ENCODE results near the gene TNC. TPM values are rescaled to one million over a fixed set of nuclear protein-coding genes. Genes with fewer than 3 reads are reported as not detected.

TNC gene
- total and polyA plus RNA-seq, 4 donors = 8.5 to 1,047 (median 103) TPM

GRCh38 chr9:115014438-115014837, 103.5 kb downstream of the TNC start:
- Histone ChIP-seq H3K4me3 (ENCODE audit: low read length in 2 of 2) (no peak overlapping the region), H3K27me3 (ENCODE audit: control insufficient read depth in 1 of 2, insufficient read depth in 2 of 2, low read length in 1 of 2) (no peaks in the 10 kb centered on the region), H3K4me1 (ENCODE audit: control insufficient read depth in 1 of 2, insufficient read depth in 2 of 2, low read length in 2 of 2) (peaks cover 0 to 7% of the 10 kb centered on the region in 2 donors), H3K9me3 (ENCODE audit: control insufficient read depth, low read length) (no peaks in the 10 kb centered on the region), H3K27ac (ENCODE audit: low read depth in 1 of 2, low read length in 2 of 2) (no peak overlapping the region), H3K36me3 (ENCODE audit: control insufficient read depth in 1 of 2, insufficient read depth in 2 of 2, low read length in 1 of 2) (no peaks in the 10 kb centered on the region)
- DNase-seq (no peak), ATAC-seq (ENCODE audit: low FRiP score) (no peak)
- intact Hi-C loops (cut with DNase I) = loop anchor here (2.0 to 10.0 kb wide), 7 partner anchors 102 to 510 kb away; no protein-coding TSS in a partner anchor
- 66% methylated on average over 3 of the region's 3 CpGs for WGBS, 2 donors

GRCh38 chr9:115013998-115014397, 104.0 kb downstream of the TNC start:
- intact Hi-C loops (cut with DNase I) = loop anchor here (2.0 to 10.0 kb wide), 7 partner anchors 102 to 511 kb away; no protein-coding TSS in a partner anchor
- no peaks in the 10 kb centered on the region for H3K27me3 ChIP-seq (ENCODE audit: control insufficient read depth in 1 of 2, insufficient read depth in 2 of 2, low read length in 1 of 2)
- no peaks in the 10 kb centered on the region for H3K9me3 ChIP-seq (ENCODE audit: control insufficient read depth, low read length)
- DNase-seq = peak; percentile 75 to 84
- no peak overlapping the region for H3K27ac ChIP-seq (ENCODE audit: low read depth in 1 of 2, low read length in 2 of 2)
- no peak overlapping the region for H3K4me3 ChIP-seq (ENCODE audit: low read length in 2 of 2)
- H3K4me1 ChIP-seq (ENCODE audit: control insufficient read depth in 1 of 2, insufficient read depth in 2 of 2, low read length in 2 of 2) = peaks cover 0 to 4% of the 10 kb centered on the region in 2 donors
- no peaks in the 10 kb centered on the region for H3K36me3 ChIP-seq (ENCODE audit: control insufficient read depth in 1 of 2, insufficient read depth in 2 of 2, low read length in 1 of 2)
- peak; percentile 83 for ATAC-seq (ENCODE audit: low FRiP score)
- 1 to 5% methylated on average over 3 of the region's 3 CpGs for WGBS, 2 donors

- ATAC-seq (ENCODE audit: low FRiP score) (no peak), DNase-seq (no peak)
- Histone ChIP-seq H3K4me1 (ENCODE audit: control insufficient read depth in 1 of 2, insufficient read depth in 2 of 2, low read length in 2 of 2) (no peaks in the 10 kb centered on the region), H3K36me3 (ENCODE audit: control insufficient read depth in 1 of 2, insufficient read depth in 2 of 2, low read length in 1 of 2) (no peaks in the 10 kb centered on the region), H3K9me3 (ENCODE audit: control insufficient read depth, low read length) (no peaks in the 10 kb centered on the region), H3K4me3 (ENCODE audit: low read length in 2 of 2) (no peak overlapping the region), H3K27ac (ENCODE audit: low read depth in 1 of 2, low read length in 2 of 2) (no peak overlapping the region), H3K27me3 (ENCODE audit: control insufficient read depth in 1 of 2, insufficient read depth in 2 of 2, low read length in 1 of 2) (peaks cover 0 to 2% of the 10 kb centered on the region in 2 donors)
- intact Hi-C loops (cut with DNase I) = loop anchor here (5.0 to 10.0 kb wide), 5 partner anchors 100 to 512 kb away; no protein-coding TSS in a partner anchor
- WGBS, 2 donors = 88 to 93% methylated on average over 3 of the region's 3 CpGs
These were observed 105.5 kb downstream of the TNC start for GRCh38 chr9:115012486-115012885.

GRCh38 chr9:115010874-115011273, 107.1 kb downstream of the TNC start:
- H3K4me1 ChIP-seq (ENCODE audit: control insufficient read depth in 1 of 2, insufficient read depth in 2 of 2, low read length in 2 of 2) = no peaks in the 10 kb centered on the region
- no peaks in the 10 kb centered on the region for H3K36me3 ChIP-seq (ENCODE audit: control insufficient read depth in 1 of 2, insufficient read depth in 2 of 2, low read length in 1 of 2)
- H3K27me3 ChIP-seq (ENCODE audit: control insufficient read depth in 1 of 2, insufficient read depth in 2 of 2, low read length in 1 of 2) = peaks cover 0 to 2% of the 10 kb centered on the region in 2 donors
- no peak overlapping the region for H3K27ac ChIP-seq (ENCODE audit: low read depth in 1 of 2, low read length in 2 of 2)
- no peaks in the 10 kb centered on the region for H3K9me3 ChIP-seq (ENCODE audit: control insufficient read depth, low read length)
- ATAC-seq (ENCODE audit: low FRiP score) = no peak
- intact Hi-C loops (cut with DNase I) = loop anchor here (5.0 to 10.0 kb wide), 5 partner anchors 99 to 514 kb away; no protein-coding TSS in a partner anchor
- DNase-seq = no peak
- no peak overlapping the region for H3K4me3 ChIP-seq (ENCODE audit: low read length in 2 of 2)
- WGBS, 2 donors = 54 to 68% methylated on average over 3 of the region's 3 CpGs

- H3K4me3 ChIP-seq (ENCODE audit: low read length in 2 of 2) = no peak overlapping the region
- ATAC-seq (ENCODE audit: low FRiP score) (no peak), DNase-seq (peak in 1 of 2 donors; percentile 57)
- H3K27ac ChIP-seq (ENCODE audit: low read depth in 1 of 2, low read length in 2 of 2) = no peak overlapping the region
- H3K27me3 ChIP-seq (ENCODE audit: control insufficient read depth in 1 of 2, insufficient read depth in 2 of 2, low read length in 1 of 2) = peaks cover 0 to 2% of the 10 kb centered on the region in 2 donors
- 63 to 76% methylated on average over 7 of the region's 7 CpGs for WGBS, 2 donors
- no peaks in the 10 kb centered on the region for H3K36me3 ChIP-seq (ENCODE audit: control insufficient read depth in 1 of 2, insufficient read depth in 2 of 2, low read length in 1 of 2)
- intact Hi-C loops (cut with DNase I) = no loop called here
- no peaks in the 10 kb centered on the region for H3K9me3 ChIP-seq (ENCODE audit: control insufficient read depth, low read length)
- H3K4me1 ChIP-seq (ENCODE audit: control insufficient read depth in 1 of 2, insufficient read depth in 2 of 2, low read length in 2 of 2) = no peaks in the 10 kb centered on the region
These were observed 109.3 kb downstream of the TNC start for GRCh38 chr9:115008536-115009270.

GRCh38 chr9:115006660-115007059, 111.3 kb downstream of the TNC start:
- H3K36me3 ChIP-seq (ENCODE audit: control insufficient read depth in 1 of 2, insufficient read depth in 2 of 2, low read length in 1 of 2) = no peaks in the 10 kb centered on the region
- no peaks in the 10 kb centered on the region for H3K4me1 ChIP-seq (ENCODE audit: control insufficient read depth in 1 of 2, insufficient read depth in 2 of 2, low read length in 2 of 2)
- DNase-seq (peak in 1 of 2 donors; percentile 56), ATAC-seq (ENCODE audit: low FRiP score) (no peak)
- H3K27me3 ChIP-seq (ENCODE audit: control insufficient read depth in 1 of 2, insufficient read depth in 2 of 2, low read length in 1 of 2) = peaks cover 0 to 2% of the 10 kb centered on the region in 2 donors
- H3K9me3 ChIP-seq (ENCODE audit: control insufficient read depth, low read length) = no peaks in the 10 kb centered on the region
- WGBS, 2 donors = 80 to 83% methylated on average over 3 of the region's 3 CpGs
- intact Hi-C loops (cut with DNase I) = no loop called here
- H3K4me3 ChIP-seq (ENCODE audit: low read length in 2 of 2) = no peak overlapping the region
- no peak overlapping the region for H3K27ac ChIP-seq (ENCODE audit: low read depth in 1 of 2, low read length in 2 of 2)

GRCh38 chr9:115005322-115005721, 112.6 kb downstream of the TNC start:
- H3K4me3 ChIP-seq (ENCODE audit: low read length in 2 of 2) = no peak overlapping the region
- no peak overlapping the region for H3K27ac ChIP-seq (ENCODE audit: low read depth in 1 of 2, low read length in 2 of 2)
- no peaks in the 10 kb centered on the region for H3K36me3 ChIP-seq (ENCODE audit: control insufficient read depth in 1 of 2, insufficient read depth in 2 of 2, low read length in 1 of 2)
- H3K9me3 ChIP-seq (ENCODE audit: control insufficient read depth, low read length) = no peaks in the 10 kb centered on the region
- 82 to 83% methylated on average over 4 of the region's 4 CpGs for WGBS, 2 donors
- no peak for ATAC-seq (ENCODE audit: low FRiP score)
- peaks cover 0 to 2% of the 10 kb centered on the region in 2 donors for H3K27me3 ChIP-seq (ENCODE audit: control insufficient read depth in 1 of 2, insufficient read depth in 2 of 2, low read length in 1 of 2)
- intact Hi-C loops (cut with DNase I) = no loop called here
- no peak for DNase-seq
- no peaks in the 10 kb centered on the region for H3K4me1 ChIP-seq (ENCODE audit: control insufficient read depth in 1 of 2, insufficient read depth in 2 of 2, low read length in 2 of 2)

- intact Hi-C loops (cut with DNase I) = no loop called here
- Histone ChIP-seq H3K36me3 (ENCODE audit: control insufficient read depth in 1 of 2, insufficient read depth in 2 of 2, low read length in 1 of 2) (no peaks in the 10 kb centered on the region), H3K9me3 (ENCODE audit: control insufficient read depth, low read length) (no peaks in the 10 kb centered on the region), H3K4me3 (ENCODE audit: low read length in 2 of 2) (no peak overlapping the region), H3K4me1 (ENCODE audit: control insufficient read depth in 1 of 2, insufficient read depth in 2 of 2, low read length in 2 of 2) (no peaks in the 10 kb centered on the region), H3K27me3 (ENCODE audit: control insufficient read depth in 1 of 2, insufficient read depth in 2 of 2, low read length in 1 of 2) (peaks cover 0 to 2% of the 10 kb centered on the region in 2 donors), H3K27ac (ENCODE audit: low read depth in 1 of 2, low read length in 2 of 2) (no peak overlapping the region)
- DNase-seq = no peak
- ATAC-seq (ENCODE audit: low FRiP score) = no peak
- 83 to 84% methylated on average over 2 of the region's 2 CpGs for WGBS, 2 donors
These were observed 113.4 kb downstream of the TNC start for GRCh38 chr9:115004545-115004944.
